GM19240 (cell line): ENCODE data around the gene CRYBA4.
A peak's percentile ranks its signal among the peaks of the same experiment; 100 is the strongest.

Experiments used
- DNase-seq: peaks from one replicate; pipeline ENCODE4 v3.0.0; 2011; ENCODE audit warnings: low spot score; ENCODE audit not compliant: insufficient read length

Gene CRYBA4

GRCh38 chr22:26624803-26625202 is 3.0 kb downstream of the CRYBA4 start:
- DNase-seq: no peak

- no peak for DNase-seq
These were observed 8.4 kb downstream of the CRYBA4 start for GRCh38 chr22:26629988-26630761.

GRCh38 chr22:26631282-26631681 is 9.5 kb downstream of the CRYBA4 start:
- DNase-seq: no peak

GRCh38 chr22:26632422-26633155 is 10.8 kb downstream of the CRYBA4 start:
- no peak for DNase-seq

- DNase-seq: no peak
These were observed 12.4 kb downstream of the CRYBA4 start for GRCh38 chr22:26634189-26634588.

- no peak for DNase-seq
These were observed 13.4 kb downstream of the CRYBA4 start for GRCh38 chr22:26635117-26635516.

- no peak for DNase-seq
These were observed 14.5 kb downstream of the CRYBA4 start for GRCh38 chr22:26636296-26636695.

- DNase-seq: no peak
These were observed 21.0 kb downstream of the CRYBA4 start for GRCh38 chr22:26642465-26643417.

- no peak for DNase-seq
These were observed 21.8 kb downstream of the CRYBA4 start for GRCh38 chr22:26643418-26644100.

- no peak for DNase-seq
These were observed 24.4 kb downstream of the CRYBA4 start for GRCh38 chr22:26646158-26646557.

GRCh38 chr22:26648011-26648497 is 26.3 kb downstream of the CRYBA4 start:
- no peak for DNase-seq

GRCh38 chr22:26648528-26649388 is 27.0 kb downstream of the CRYBA4 start:
- DNase-seq: no peak

- DNase-seq: peak; percentile 28
These were observed 29.1 kb downstream of the CRYBA4 start for GRCh38 chr22:26650722-26651421.

GRCh38 chr22:26651815-26652214 is 30.1 kb downstream of the CRYBA4 start:
- no peak for DNase-seq

- DNase-seq: no peak
These were observed 35.4 kb downstream of the CRYBA4 start, which contains the start of gene MIAT for GRCh38 chr22:26656891-26657851. Gene MIAT, plus strand, starts transcription at chr22:26657588.

- no peak for DNase-seq
These were observed 36.4 kb downstream of the CRYBA4 start for GRCh38 chr22:26658161-26658560.

- DNase-seq: no peak
These were observed 37.1 kb downstream of the CRYBA4 start for GRCh38 chr22:26658671-26659478.
